ENCODE results near the gene SENP8. TPM values are rescaled to one million over a fixed set of nuclear protein-coding genes. Genes with fewer than 3 reads are reported as not detected.
A peak's percentile ranks its signal among the peaks of the same experiment; 100 is the strongest.

SENP8 gene
- total RNA-seq, 1 experiment from 2014 or later, result 1.8 TPM

- no peak for DNase-seq (ENCODE audit: low spot score)
These were observed 57.2 kb downstream of the SENP8 start for GRCh38 chr15:72175186-72176044.

- no peak for DNase-seq (ENCODE audit: low spot score)
These were observed 58.0 kb downstream of the SENP8 start for GRCh38 chr15:72176159-72176558.

- no peak for DNase-seq (ENCODE audit: low spot score)
These were observed 58.5 kb downstream of the SENP8 start for GRCh38 chr15:72176743-72177142.

GRCh38 chr15:72178976-72179585, 60.9 kb downstream of the SENP8 start:
- no peak for DNase-seq (ENCODE audit: low spot score)

GRCh38 chr15:72179950-72180581, 61.9 kb downstream of the SENP8 start:
- no peak for DNase-seq (ENCODE audit: low spot score)

- no peak for DNase-seq (ENCODE audit: low spot score)
These were observed 62.6 kb downstream of the SENP8 start for GRCh38 chr15:72180761-72181324.

GRCh38 chr15:72182244-72182643, 64.0 kb downstream of the SENP8 start:
- DNase-seq (ENCODE audit: low spot score), result no peak

GRCh38 chr15:72182673-72183072, 64.5 kb downstream of the SENP8 start:
- DNase-seq (ENCODE audit: low spot score), result no peak

GRCh38 chr15:72183781-72184164, 65.6 kb downstream of the SENP8 start:
- no peak for DNase-seq (ENCODE audit: low spot score)

- peak; percentile 59 for DNase-seq (ENCODE audit: low spot score)
These were observed 66.1 kb downstream of the SENP8 start for GRCh38 chr15:72184165-72184811.

- no peak for DNase-seq (ENCODE audit: low spot score)
These were observed 71.2 kb downstream of the SENP8 start for GRCh38 chr15:72189250-72189902.

- no peak for DNase-seq (ENCODE audit: low spot score)
These were observed 74.2 kb downstream of the SENP8 start for GRCh38 chr15:72192416-72192815.

Other genes with a start within 250 kb of the SENP8 start
- 14.9 and 18.4 TPM in 2 replicates for gene MYO9A, start 253 bp upstream of the SENP8 start, total RNA-seq (2014; rRNA removed; shearing (Covaris generic))
- 3.2 TPM in 1 of 2 replicates, not detected in the other for gene GRAMD2A, start 79.4 kb downstream of the SENP8 start, total RNA-seq (2014; rRNA removed; shearing (Covaris generic))
- 2,848 and 2,886 TPM in 2 replicates for gene PKM, start 112.8 kb downstream of the SENP8 start, total RNA-seq (2014; rRNA removed; shearing (Covaris generic))
- gene PARP6, start 154.2 kb downstream of the SENP8 start, total RNA-seq (2014; rRNA removed; shearing (Covaris generic)), result 30.4 and 32.3 TPM in 2 replicates
- gene CELF6, start 201.8 kb downstream of the SENP8 start, total RNA-seq (2014; rRNA removed; shearing (Covaris generic)), result not detected in 2 replicates